T47D (cell line): Measurements from ENCODE around the gene MCTP2.

Experiments
- DNase-seq, 2 experiments: peaks; one replicate each; pipeline versions ENCODE4 v3.0.0 to v3.0.0-alpha.2; 2011 to 2012; ENCODE audit warnings: low read depth in 1 of 2, low spot score in 1 of 2
- JUND ChIP-seq: IDR thresholded peaks from 2 replicates; pipeline ENCODE4 v1.6.1; 2012; ENCODE audit warnings: low read depth
- in situ Hi-C: cut with HindIII; loops from 2 replicates; pipeline ENCODE4 v1.10.0; 2016; ENCODE audit warnings: low sequenced_read_pairs, low pct_unique_long_range_greater_than_20kb

MCTP2 gene

DNA sequence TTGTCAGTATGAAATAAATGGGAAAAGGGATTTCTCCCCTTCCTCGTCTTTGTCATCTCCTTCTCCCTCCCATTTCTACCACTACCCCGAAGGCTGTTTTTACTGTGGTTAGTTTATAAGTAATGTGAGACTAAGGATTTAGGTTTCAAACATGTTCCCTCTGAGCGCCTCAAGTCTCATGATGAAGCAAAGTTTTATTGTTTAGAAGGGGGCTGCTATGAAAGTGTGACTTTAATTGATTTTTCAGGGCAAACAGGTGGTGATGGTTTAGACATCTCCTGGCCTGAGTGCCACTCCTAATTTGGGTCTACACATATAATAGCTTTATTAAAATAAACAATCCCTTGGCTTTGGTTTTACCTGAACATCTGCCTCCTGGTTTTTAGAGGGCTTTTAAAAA, 185.5 kb downstream of the MCTP2 start:
- DNase-seq, result no peak
- no peak for TF ChIP-seq JUND
- in situ Hi-C loops, result no loop called here

DNA sequence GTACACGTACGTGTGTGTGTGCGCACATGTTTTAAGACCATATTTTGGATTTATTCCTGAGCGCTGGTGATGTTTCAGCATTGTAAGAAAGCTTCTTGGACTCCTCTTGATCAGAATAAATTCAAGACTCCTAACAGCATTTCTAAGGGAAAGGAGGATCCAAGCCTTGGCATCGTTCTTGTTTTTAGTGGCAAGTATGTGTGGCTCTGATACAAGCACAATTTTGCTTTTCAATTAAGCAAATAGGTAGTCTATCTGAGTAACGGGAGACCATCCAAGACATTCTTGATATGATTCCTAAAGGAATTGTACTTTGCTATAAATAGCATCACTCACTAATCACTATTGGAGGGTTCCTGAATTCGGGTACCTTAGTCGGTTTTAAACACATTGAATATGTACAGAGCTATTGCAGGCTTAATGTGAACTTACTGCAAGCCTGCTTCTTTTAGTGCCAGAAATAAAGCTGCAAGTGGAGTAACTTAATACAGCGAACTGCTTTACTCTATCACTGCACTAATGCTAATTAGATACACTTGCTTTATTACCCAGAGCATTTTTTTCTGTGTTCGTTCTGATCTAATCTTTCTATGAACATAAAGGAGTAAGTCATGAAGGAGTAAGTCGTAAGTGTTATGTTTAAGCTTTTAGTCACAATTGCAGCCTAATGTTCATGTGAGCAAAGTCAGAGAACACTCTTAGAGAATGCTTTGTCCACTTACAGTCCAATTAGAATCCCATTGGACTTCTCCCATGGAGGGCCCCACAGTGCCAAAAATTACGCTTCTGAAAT, 186.3 kb downstream of the MCTP2 start:
- no peak for TF ChIP-seq JUND
- DNase-seq, result no peak
- in situ Hi-C loops, result no loop called here

DNA sequence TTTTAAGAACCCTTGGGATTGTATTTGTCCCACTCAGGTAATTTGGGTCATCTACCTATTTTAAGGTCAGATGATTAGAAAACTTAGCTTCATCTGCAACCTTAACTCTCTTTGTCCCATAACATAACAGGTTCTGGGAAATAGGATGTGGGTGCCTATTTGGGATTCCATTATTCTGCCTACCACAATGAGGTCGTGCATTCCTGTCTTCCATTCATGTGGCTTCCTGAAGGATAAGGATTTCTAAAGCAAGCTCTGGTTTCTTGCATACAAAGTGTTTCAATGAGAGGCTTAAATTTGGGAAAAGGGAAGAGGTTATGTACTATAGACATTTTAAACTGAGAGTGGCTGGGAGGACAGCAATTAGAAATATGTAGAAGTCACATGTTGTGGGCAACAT, 190.3 kb downstream of the MCTP2 start:
- in situ Hi-C loops, result no loop called here
- DNase-seq, result no peak
- TF ChIP-seq JUND, result no peak

DNA sequence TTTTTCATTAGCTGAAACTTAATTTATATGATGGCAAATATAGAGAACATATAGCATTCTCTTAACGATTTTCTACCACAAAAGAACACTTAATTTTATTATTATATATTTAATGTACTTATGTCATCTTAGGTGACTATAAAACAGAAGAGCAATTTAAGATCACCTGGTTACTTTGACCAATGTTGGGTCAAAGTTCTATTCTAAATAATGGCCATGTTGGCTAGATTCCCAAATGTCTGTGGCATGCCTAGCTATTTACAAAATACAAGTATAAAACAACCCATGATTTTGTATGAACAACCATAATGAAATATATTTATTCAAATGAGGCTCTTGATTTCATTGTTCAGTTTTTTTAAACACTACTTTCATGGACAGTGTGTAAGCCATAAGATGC, 200.9 kb downstream of the MCTP2 start:
- TF ChIP-seq JUND, result no peak
- in situ Hi-C loops, result no loop called here
- no peak for DNase-seq

DNA sequence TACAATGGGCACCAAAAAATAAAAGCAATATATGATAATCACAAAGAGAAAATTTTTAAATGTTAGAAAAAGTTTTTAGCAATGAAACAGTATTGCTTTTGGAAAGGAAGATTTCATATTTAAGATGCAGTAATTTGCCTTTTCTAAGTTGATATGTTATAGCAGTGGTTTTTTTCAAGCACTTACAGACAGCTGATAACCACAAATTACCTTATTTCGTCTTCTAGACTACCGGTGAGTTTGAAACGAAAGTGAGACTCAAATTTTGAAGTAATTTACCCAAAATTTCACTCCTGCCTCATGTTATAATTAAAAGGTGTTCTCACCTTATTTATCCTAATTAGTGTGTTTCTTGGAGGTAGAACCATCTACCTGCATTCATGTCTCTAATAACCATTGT, 207.8 kb downstream of the MCTP2 start:
- DNase-seq, result no peak
- TF ChIP-seq JUND, result no peak
- in situ Hi-C loops, result no loop called here

DNA sequence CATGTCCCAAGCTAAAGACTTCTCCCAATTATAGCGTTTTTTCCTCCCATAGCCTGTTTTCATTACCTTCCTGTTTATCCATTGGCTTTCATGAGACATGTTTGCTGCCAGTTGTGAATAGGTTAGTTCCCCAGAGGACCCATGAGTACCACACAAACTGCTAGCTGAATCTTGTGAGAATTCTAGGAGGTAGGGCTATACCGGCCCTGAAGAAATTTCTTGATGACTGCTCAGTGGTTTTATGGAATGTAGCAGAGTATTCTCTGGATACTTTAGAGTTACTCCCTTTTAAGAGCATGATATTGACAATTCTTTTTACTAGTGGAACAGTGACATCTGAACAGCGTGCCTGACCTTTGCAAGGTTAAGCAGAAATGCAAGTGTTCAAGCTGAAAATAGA, 210.4 kb downstream of the MCTP2 start:
- TF ChIP-seq JUND, result no peak
- in situ Hi-C loops, result no loop called here
- no peak for DNase-seq

DNA sequence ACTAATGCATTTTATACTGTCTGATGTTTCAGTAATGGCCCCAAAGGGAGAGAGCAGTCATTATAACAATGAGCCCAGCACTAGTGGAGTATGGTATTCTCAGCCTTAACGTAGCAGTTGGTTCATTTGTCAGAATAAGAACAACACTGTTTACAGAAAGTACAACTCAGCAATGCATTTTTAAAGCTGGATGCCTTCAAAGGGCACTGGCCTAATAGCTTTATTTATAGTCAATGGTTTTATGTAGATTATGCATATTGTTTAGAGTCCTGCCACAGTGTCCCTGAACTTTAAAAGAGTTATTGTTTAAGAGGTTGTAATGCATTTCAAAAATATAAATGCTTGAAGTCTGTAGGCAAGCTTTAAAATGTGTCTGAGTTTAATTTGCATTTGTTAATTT, 211.1 kb downstream of the MCTP2 start:
- no peak for DNase-seq
- in situ Hi-C loops, result no loop called here
- no peak for TF ChIP-seq JUND

DNA sequence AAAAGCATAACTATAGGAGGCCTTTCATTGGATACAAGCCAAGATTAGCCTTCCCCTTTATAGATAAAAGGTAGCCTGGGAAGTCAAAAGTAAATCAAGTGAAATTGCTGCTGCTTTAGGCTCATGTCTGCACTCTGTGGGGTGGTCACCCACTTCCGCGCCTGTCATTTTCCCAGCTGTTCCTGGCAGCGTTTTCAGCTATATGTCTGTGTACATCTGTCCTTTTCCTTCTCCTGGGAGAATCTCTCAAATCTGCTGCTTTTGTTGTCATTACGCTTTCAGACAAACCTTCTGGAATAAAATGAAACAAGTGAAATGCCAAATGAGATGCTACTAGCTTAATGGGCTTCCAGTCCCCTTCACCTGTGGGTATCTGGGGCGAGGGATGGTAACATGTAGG, 211.8 kb downstream of the MCTP2 start:
- DNase-seq, result no peak
- in situ Hi-C loops, result no loop called here
- TF ChIP-seq JUND, result no peak

DNA sequence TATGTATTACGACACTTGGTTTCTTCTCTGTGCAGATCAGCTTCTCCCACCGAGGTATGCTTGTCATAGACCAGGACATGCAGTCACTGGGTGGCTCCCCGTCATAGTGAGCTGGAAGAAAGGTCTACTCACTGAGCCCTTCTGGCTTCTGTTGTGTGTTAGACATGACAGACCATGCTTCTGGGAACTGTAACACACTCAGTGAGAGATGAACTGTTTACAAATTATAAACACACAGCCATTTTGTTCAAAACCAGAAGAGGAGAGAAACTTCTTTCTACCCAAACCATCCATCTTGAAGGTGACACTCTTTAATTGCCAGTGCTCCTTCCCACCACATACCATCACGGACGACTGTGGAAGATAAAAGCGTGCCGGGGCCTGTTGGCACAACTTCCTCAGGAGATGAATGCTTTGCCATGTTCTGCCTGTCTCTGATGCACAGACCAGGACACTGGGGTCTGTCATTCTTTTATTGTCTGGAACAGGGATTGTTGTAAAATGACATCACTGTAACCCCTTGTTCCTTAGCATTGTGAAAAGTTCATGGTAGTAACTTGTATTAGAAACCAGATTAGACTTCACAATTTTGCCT, 214.3 kb downstream of the MCTP2 start:
- in situ Hi-C loops, result no loop called here
- no peak for DNase-seq

DNA sequence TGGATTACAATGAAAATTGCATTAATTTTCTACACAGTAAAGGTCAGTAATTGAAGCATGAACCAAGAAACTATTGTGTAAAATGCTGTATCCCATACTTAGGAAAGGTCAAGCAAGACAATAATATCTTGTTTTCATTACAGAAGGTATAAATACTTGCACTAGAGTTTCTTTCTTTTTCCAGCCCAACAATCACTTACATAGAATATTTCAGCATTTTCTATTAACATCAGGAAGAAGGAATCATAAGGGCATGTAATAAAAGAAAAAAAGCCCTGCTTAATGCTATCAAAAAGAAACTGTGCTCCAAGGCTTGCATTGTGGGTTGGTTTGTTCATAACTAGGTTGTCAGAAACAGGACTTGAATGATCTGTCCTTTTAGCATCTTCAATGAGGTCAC, 215.1 kb downstream of the MCTP2 start:
- no peak for TF ChIP-seq JUND
- DNase-seq, result no peak
- in situ Hi-C loops, result no loop called here

More for the DNA sequence above, 214.3 kb downstream of the MCTP2 start:
- no peak for TF ChIP-seq JUND

DNA sequence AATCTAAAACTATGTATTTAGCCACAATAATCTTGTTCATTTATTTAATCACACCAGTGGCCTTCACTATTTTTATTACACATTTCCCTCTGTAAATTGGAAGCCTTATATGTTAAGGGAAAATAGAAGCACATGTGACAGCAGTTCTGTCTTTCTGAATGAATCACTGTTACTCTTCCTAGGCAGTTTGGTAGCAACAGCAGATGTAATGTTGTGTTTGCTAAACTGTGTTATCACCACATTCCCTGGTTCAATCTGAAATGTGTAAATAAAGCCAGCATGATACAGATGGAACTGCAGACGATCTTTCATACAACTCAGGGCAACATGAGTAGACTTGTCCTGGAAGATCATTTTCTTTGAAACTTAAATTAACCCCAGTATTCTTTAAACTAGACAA, 220.1 kb downstream of the MCTP2 start:
- DNase-seq, result no peak
- in situ Hi-C loops, result no loop called here
- no peak for TF ChIP-seq JUND

DNA sequence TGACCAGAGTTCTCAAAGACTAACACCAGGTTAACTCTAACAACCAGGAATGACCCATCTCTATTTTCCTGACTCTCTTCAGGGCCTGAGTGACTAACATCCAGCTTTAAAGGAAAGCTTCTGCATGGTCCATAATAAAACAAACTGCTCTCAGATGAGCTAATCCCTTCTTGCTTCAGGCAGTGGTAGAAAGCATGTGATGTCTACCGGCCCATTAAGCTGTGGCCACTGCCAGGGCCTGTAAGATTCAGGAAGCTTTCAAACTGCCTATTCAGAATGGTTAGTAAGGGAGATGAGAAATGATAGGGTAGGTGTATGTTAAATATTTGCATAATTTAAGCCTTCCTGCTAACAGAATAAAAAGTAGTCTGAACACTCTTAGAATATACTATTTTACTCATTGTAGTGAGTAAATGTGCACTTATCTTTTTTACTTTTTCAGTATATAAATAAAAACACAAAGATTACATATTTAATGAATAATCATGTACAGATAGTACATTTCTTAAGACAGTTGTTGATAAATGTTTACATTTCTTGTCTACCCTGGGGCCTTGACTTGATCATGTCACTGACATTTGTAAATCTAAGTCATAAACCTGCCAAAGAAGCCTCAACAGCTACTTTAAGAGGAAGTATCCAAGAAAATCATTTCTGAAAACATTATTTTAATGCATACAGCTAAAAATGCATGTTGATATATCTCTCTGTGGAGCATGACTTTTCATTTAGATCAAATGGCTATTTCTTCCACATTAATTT, 222.0 kb downstream of the MCTP2 start:
- DNase-seq, result peak in 1 of 2 experiments; percentile 34
- in situ Hi-C loops, result no loop called here

DNA sequence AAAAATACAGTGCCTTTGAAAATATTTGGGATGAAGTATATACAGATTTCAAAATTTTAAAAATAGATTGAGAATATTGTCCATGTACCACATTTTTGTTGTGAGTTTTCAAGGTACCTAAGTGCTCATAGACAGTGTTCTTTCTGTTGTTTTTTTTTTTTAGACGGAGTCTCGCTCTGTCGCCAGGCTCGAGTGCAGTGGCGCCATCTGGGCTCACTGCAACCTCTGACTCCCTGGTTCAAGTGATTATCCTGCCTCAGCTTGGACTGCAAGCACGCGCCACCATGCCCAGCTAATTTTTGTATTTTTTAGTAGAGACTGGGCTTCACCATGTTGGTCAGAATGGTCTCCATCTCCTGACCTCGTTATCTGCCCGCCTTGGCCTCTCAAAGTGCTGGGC, 223.9 kb downstream of the MCTP2 start:
- no peak for TF ChIP-seq JUND
- DNase-seq, result peak in 1 of 2 experiments; percentile 2
- in situ Hi-C loops, result no loop called here

More for the DNA sequence above, 222.0 kb downstream of the MCTP2 start:
- no peak for TF ChIP-seq JUND
